Measurements from ENCODE around the gene SLC24A3.

The SLC24A3 gene

GRCh38 chr20:19375395-19375794 is 163.0 kb downstream of the SLC24A3 start (continued):
- TF ChIP-seq TSHZ2 (CRISPR knock-in tag; IDR thresholded peaks at IDR 0.05): no peak

- TF ChIP-seq TOX (CRISPR knock-in tag; IDR thresholded peaks at IDR 0.05; ENCODE audit: borderline replicate concordance): no peak
- no peak for TF ChIP-seq CSRNP3 (CRISPR knock-in tag; IDR thresholded peaks at IDR 0.05)
- TF ChIP-seq ZC3H10 (CRISPR knock-in tag; IDR thresholded peaks at IDR 0.05): no peak
- ATAC-seq: no peak
Observed at GRCh38 chr20:19375801-19376200, 163.4 kb downstream of the SLC24A3 start.

GRCh38 chr20:19376451-19377229 is 164.2 kb downstream of the SLC24A3 start:
- ATAC-seq: no peak

GRCh38 chr20:19378058-19378457 is 165.6 kb downstream of the SLC24A3 start:
- TF ChIP-seq BACH2 (CRISPR knock-in tag; IDR thresholded peaks at IDR 0.05; ENCODE audit: borderline replicate concordance) (no peak), SNAI2 (CRISPR knock-in tag; IDR thresholded peaks at IDR 0.05) (no peak), TCF4 (CRISPR knock-in tag; IDR thresholded peaks at IDR 0.05; ENCODE audit: borderline replicate concordance) (no peak), ESRRG (CRISPR knock-in tag; IDR thresholded peaks at IDR 0.05) (no peak), CSRNP3 (CRISPR knock-in tag; IDR thresholded peaks at IDR 0.05) (no peak), ISL1 (CRISPR knock-in tag; IDR thresholded peaks at IDR 0.05) (no peak), TOX (CRISPR knock-in tag; IDR thresholded peaks at IDR 0.05; ENCODE audit: borderline replicate concordance) (no peak), CREB5 (CRISPR knock-in tag; IDR thresholded peaks at IDR 0.05; ENCODE audit: low read depth) (no peak), ZC3H10 (CRISPR knock-in tag; IDR thresholded peaks at IDR 0.05) (no peak), PATZ1 (CRISPR knock-in tag; IDR thresholded peaks at IDR 0.05; ENCODE audit: borderline replicate concordance) (no peak), POU6F1 (CRISPR knock-in tag; IDR thresholded peaks at IDR 0.05; ENCODE audit: borderline replicate concordance, low read depth) (no peak)
- ATAC-seq: no peak

More at GRCh38 chr20:19376451-19377229, 164.2 kb downstream of the SLC24A3 start:
- no peak for TF ChIP-seq TOX (CRISPR knock-in tag; IDR thresholded peaks at IDR 0.05; ENCODE audit: borderline replicate concordance)
- no peak for TF ChIP-seq ZFP3 (CRISPR knock-in tag; IDR thresholded peaks at IDR 0.05)
- no peak for TF ChIP-seq ESRRG (CRISPR knock-in tag; IDR thresholded peaks at IDR 0.05)
